Activated T-helper 2 cell treated with anti-CD3 and anti-CD28 coated beads, Interferon-gamma antibody, Interleukin-2, Interleukin-4, amounts not matched to agents 10 μg/mL and 5 μg/mL and 100 μg/mL, durations not matched to agents 14 hours and 24 hours and 36 hours (primary cell): ENCODE measurements around the gene FAM3A. TPM values are rescaled to one million over a fixed set of nuclear protein-coding genes. Genes with fewer than 3 reads are reported as not detected.

Experiments used
- DNase-seq: peaks from one replicate; pipeline ENCODE4 v3.0.0; 2021; ENCODE audit warnings: low spot score
- H3K27ac Mint-ChIP-seq: one replicate; pipeline ENCODE4 v1.8.0; 2021; ENCODE audit warnings: mixed read lengths
- H3K27me3 Mint-ChIP-seq: one replicate; pipeline ENCODE4 v1.8.0; 2021; ENCODE audit warnings: low read depth, mixed read lengths
- H3K36me3 Mint-ChIP-seq: one replicate; pipeline ENCODE4 v1.8.0; 2021; ENCODE audit warnings: low read depth, mixed read lengths
- H3K4me1 Mint-ChIP-seq: one replicate; pipeline ENCODE4 v1.8.0; 2021; ENCODE audit warnings: low read depth, mixed read lengths
- H3K4me3 Mint-ChIP-seq: one replicate; pipeline ENCODE4 v1.8.0; 2021; ENCODE audit warnings: low read depth, mild to moderate bottlenecking, moderate library complexity, mixed read lengths
- H3K9me3 Mint-ChIP-seq: one replicate; pipeline ENCODE4 v1.8.0; 2021; ENCODE audit warnings: mixed read lengths
- intact Hi-C: fragments of 100-400 bp; cut with micrococcal nuclease; formaldehyde crosslinking; loops from one replicate; pipeline ENCODE4 v1.15.1; 2023
- total RNA-seq: library from RNA; stranded (reverse); gene quantifications from 2 replicates; pipeline ENCODE4 v1.2.3, GENCODE V29; 2022

Gene FAM3A
- total RNA-seq, 1 donor from 2014 or later = 39.8 TPM

DNA sequence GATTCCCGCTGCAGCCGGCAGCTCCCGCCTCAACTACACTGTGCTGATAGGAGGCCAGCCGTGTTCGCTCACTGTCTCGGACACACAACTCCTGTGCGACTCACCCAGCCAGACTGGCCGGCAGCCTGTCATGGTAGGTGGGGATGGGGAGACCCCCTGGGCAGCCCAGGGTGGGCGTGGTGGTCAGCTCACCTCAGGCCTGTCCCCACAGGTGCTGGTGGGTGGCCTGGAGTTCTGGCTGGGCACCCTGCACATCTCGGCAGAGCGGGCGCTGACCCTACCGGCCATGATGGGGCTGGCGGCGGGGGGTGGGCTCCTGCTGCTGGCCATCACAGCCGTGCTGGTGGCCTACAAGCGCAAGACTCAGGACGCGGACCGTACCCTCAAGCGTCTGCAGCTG is 48.5 kb downstream of the FAM3A start:
- Mint-ChIP-seq H3K27me3 (no peaks in the 10 kb centered on the region), H3K36me3 (peaks cover 26% of the 10 kb centered on the region), H3K4me1 (no peaks in the 10 kb centered on the region), H3K4me3 (no peak overlapping the region), H3K27ac (no peak overlapping the region), H3K9me3 (no peaks in the 10 kb centered on the region)
- intact Hi-C loops = no loop called here
- DNase-seq = no peak

DNA sequence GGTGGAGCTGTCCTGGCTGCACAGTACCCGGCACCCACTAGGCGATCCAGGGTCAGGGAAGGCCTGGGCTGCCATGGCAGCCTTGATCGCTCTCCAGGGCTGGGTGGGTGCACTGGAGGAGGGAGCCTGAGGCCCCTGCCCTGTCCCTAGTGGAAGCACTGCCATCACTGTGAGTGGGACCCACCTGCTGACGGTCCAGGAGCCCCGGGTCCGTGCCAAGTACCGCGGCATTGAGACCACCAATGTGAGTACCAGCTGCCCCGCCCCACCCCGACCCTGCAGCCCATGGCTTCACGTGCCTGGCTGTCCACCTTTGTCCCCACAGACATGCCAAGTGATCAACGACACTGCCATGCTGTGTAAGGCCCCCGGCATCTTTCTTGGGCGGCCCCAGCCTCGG is 49.1 kb downstream of the FAM3A start:
- H3K4me3 Mint-ChIP-seq = no peak overlapping the region
- H3K27me3 Mint-ChIP-seq = no peaks in the 10 kb centered on the region
- H3K4me1 Mint-ChIP-seq = no peaks in the 10 kb centered on the region
- no peak overlapping the region for H3K27ac Mint-ChIP-seq
- H3K36me3 Mint-ChIP-seq = peaks cover 23% of the 10 kb centered on the region
- no peaks in the 10 kb centered on the region for H3K9me3 Mint-ChIP-seq
- DNase-seq = no peak
- intact Hi-C loops = no loop called here

DNA sequence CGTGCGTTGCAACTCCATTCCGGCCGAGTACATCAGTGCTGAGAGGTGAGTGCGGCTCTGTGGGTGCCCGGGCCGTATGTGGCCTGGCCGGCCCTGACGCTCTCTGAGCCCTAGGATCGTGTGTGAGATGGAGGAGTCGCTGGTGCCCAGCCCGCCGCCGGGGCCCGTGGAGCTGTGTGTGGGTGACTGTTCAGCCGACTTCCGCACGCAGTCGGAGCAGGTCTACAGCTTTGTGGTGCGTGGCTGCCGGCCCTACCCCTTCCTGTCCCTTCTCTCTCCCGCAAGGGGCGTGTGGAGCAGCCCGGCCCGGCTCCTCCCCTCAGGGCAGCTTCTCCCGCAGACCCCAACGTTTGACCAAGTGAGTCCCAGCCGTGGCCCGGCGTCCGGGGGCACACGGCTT is 50.0 kb downstream of the FAM3A start:
- Mint-ChIP-seq H3K27me3 (no peaks in the 10 kb centered on the region), H3K4me1 (no peaks in the 10 kb centered on the region), H3K9me3 (no peaks in the 10 kb centered on the region), H3K4me3 (no peak overlapping the region), H3K27ac (no peak overlapping the region), H3K36me3 (peaks cover 20% of the 10 kb centered on the region)
- intact Hi-C loops = no loop called here
- no peak for DNase-seq

DNA sequence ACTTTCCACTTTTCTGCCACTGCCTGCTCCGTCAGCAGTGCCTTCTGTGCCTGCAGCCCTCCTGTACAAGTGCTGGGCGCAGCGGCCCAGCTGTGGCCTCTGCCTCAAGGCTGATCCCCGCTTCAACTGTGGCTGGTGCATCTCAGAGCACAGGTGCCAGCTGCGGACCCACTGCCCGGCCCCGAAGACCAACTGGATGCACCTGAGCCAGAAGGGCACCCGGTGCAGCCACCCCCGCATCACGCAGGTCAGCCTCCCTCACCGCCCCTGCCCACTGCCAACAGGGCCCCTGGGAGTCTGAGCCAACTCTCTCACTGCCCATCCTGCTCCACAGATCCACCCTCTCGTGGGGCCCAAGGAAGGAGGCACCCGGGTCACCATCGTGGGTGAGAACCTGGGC is 50.4 kb downstream of the FAM3A start:
- Mint-ChIP-seq H3K9me3 (no peaks in the 10 kb centered on the region), H3K27ac (no peak overlapping the region), H3K36me3 (peaks cover 18% of the 10 kb centered on the region), H3K4me1 (no peaks in the 10 kb centered on the region), H3K4me3 (no peak overlapping the region), H3K27me3 (no peaks in the 10 kb centered on the region)
- no peak for DNase-seq
- intact Hi-C loops = no loop called here

DNA sequence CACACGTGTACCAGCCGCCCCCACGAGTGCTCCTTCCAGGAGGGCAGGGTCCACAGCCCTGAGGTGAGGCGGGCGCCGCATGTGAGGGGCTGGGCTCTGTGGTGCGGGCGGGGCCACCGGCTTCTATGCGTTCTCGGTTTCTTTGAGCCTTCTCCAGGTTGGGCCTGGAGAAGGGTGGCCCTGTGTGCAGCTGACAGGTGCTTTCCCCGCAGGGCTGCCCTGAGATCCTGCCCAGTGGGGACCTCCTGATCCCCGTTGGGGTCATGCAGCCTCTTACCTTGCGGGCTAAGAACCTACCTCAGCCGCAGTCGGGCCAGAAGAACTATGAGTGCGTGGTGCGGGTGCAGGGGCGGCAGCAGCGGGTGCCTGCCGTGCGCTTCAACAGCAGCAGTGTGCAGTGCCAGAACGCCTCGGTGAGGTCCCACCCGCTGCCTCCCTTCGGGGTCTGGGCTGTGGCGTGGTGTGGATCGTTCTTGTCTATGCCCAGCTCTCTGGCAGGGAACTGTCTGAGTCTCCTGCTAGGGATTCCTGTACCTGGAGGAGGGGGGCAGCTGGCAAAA is 51.1 kb downstream of the FAM3A start:
- DNase-seq = no peak
- intact Hi-C loops = no loop called here
- no peaks in the 10 kb centered on the region for H3K9me3 Mint-ChIP-seq
- H3K27me3 Mint-ChIP-seq = no peaks in the 10 kb centered on the region
- no peak overlapping the region for H3K27ac Mint-ChIP-seq
- no peak overlapping the region for H3K4me3 Mint-ChIP-seq
- H3K36me3 Mint-ChIP-seq = peaks cover 14% of the 10 kb centered on the region
- H3K4me1 Mint-ChIP-seq = no peaks in the 10 kb centered on the region

DNA sequence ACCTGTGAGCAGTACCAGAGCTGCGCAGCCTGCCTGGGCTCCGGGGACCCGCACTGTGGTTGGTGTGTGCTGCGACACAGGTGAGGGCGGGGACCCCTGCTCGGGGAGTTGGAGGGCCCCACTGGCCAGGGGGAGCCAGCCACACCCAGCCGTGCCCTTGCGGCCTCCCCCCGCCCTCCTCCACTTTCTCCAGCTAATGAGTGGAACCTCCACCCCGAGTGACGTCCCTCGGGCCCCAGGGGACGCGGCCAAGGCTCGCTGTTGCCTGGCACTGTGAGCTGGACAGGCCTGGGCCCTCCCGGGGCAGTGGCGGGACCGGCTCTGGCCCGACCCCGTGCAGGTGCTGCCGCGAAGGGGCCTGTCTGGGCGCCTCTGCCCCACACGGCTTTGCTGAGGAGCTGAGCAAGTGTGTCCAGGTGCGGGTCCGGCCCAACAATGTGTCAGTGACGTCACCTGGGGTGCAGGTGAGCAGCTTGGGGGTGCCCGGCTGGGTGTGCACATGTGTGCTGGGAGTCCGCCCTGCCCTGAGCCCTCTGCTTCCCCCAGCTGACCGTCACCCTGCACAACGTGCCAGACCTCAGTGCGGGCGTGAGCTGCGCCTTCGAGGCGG is 52.3 kb downstream of the FAM3A start:
- Mint-ChIP-seq H3K4me3 (no peak overlapping the region), H3K27me3 (no peaks in the 10 kb centered on the region), H3K27ac (no peak overlapping the region), H3K9me3 (no peaks in the 10 kb centered on the region), H3K36me3 (peaks cover 11% of the 10 kb centered on the region), H3K4me1 (peaks cover 2% of the 10 kb centered on the region)
- no peak for DNase-seq
- intact Hi-C loops = no loop called here

DNA sequence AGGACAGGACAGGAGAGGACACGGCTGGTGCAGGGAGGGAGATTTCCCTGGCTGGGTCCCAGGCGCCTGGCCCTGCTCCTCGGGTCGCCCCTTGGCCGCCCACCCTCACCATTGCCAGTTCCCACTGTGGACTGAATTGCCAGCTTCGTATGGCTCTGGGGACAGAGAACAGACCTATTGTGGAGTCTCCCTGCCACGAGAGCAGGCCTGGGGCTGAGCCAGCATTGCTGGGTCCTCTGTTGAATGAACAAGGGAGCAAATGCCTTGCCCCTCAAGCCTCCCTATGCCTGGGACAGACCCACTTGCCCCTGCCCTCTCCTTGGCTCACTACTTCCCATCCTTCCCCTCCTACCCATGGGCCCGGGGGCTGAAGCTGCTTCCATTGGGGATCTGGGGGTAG is 53.6 kb downstream of the FAM3A start:
- Mint-ChIP-seq H3K9me3 (no peaks in the 10 kb centered on the region), H3K4me3 (no peak overlapping the region), H3K27ac (no peak overlapping the region), H3K36me3 (peaks cover 9% of the 10 kb centered on the region), H3K4me1 (peaks cover 3% of the 10 kb centered on the region), H3K27me3 (no peaks in the 10 kb centered on the region)
- intact Hi-C loops = no loop called here
- no peak for DNase-seq

DNA sequence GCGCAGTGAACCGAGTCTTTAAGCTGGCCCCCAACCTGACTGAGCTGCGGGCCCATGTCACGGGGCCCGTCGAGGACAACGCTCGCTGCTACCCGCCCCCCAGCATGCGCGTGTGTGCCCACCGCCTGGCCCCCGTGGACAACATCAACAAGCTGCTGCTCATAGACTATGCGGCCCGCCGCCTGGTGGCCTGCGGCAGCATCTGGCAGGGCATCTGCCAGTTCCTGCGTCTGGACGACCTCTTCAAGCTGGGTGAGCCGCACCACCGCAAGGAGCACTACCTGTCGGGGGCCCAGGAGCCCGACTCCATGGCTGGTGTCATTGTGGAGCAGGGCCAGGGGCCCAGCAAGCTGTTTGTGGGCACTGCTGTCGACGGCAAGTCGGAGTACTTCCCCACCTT is 55.7 kb downstream of the FAM3A start:
- H3K36me3 Mint-ChIP-seq = peaks cover 9% of the 10 kb centered on the region
- peaks cover 5% of the 10 kb centered on the region for H3K4me1 Mint-ChIP-seq
- H3K27me3 Mint-ChIP-seq = no peaks in the 10 kb centered on the region
- H3K9me3 Mint-ChIP-seq = no peaks in the 10 kb centered on the region
- no peak for DNase-seq
- H3K27ac Mint-ChIP-seq = no peak overlapping the region
- peak overlapping the region; percentile 51 for H3K4me3 Mint-ChIP-seq
- intact Hi-C loops = no loop called here

DNA sequence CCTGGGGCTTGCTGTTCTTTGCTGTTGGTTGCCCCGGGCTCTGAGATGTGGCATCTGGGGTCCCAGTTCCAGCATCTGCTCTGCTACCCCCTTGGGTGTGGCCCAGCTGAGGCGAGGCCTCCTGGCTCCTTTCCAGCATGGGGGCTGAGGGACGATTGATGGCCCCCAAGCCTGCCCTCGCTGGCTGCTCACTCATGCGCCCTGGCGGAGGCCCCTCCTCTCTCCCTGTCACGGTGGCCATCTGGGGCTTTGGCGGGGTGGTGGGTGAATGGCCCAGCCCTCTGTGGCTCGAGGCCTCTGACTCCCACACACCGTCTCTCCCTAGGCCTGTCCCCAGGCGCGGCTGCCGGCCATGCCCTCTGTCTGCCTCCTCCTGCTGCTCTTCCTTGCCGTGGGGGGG is 56.2 kb downstream of the FAM3A start:
- intact Hi-C loops = no loop called here
- H3K36me3 Mint-ChIP-seq = peaks cover 9% of the 10 kb centered on the region
- peak overlapping the region; percentile 51 for H3K4me3 Mint-ChIP-seq
- H3K27ac Mint-ChIP-seq = no peak overlapping the region
- H3K9me3 Mint-ChIP-seq = no peaks in the 10 kb centered on the region
- no peaks in the 10 kb centered on the region for H3K27me3 Mint-ChIP-seq
- no peak for DNase-seq
- H3K4me1 Mint-ChIP-seq = peaks cover 5% of the 10 kb centered on the region

DNA sequence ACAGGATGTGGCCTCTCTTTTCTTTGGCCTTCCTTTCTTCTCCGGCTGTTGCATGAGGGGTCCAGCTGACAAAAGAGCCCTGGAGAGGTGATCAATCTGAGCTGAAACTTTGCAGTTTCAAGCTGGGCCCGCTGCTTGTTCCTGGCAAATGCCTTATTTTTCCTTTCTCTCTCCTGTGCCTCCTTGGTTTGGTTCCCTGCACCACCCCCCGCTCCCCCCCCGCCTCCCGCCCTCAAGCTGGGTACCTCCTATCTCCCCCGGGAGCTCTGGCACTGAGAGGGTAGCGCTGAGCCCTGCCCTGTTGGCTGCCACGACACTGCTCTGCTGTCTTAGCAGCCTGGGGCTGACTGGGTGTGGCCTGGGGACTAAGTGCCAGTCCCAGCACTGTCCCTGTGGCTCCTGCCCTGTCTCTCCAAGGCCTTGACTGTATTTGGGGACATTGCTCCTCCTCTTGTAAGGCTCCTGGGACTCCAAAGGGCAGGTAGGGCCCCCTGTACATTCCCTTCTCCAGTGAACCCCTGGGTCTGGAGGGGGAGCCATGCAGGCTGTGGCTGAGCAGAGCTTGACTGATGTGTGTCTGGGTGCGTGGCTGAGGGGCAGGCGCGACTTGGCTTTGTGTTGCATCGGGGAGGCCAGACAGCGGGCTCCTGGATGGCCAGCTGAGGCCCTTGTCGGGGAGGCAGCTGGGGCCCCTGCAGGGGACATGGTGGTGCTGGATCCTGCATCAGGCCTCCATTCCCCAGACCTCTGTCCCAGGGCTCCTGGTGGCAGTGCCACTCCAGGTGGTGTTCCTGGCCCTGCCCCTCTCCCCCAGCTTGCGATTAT is 56.9 kb downstream of the FAM3A start:
- no peak for DNase-seq
- Mint-ChIP-seq H3K4me3 (peak overlapping the region; percentile 83), H3K27ac (peak overlapping the region; percentile 62), H3K9me3 (no peaks in the 10 kb centered on the region), H3K36me3 (peaks cover 14% of the 10 kb centered on the region), H3K27me3 (no peaks in the 10 kb centered on the region), H3K4me1 (peaks cover 5% of the 10 kb centered on the region)
- intact Hi-C loops = no loop called here

DNA sequence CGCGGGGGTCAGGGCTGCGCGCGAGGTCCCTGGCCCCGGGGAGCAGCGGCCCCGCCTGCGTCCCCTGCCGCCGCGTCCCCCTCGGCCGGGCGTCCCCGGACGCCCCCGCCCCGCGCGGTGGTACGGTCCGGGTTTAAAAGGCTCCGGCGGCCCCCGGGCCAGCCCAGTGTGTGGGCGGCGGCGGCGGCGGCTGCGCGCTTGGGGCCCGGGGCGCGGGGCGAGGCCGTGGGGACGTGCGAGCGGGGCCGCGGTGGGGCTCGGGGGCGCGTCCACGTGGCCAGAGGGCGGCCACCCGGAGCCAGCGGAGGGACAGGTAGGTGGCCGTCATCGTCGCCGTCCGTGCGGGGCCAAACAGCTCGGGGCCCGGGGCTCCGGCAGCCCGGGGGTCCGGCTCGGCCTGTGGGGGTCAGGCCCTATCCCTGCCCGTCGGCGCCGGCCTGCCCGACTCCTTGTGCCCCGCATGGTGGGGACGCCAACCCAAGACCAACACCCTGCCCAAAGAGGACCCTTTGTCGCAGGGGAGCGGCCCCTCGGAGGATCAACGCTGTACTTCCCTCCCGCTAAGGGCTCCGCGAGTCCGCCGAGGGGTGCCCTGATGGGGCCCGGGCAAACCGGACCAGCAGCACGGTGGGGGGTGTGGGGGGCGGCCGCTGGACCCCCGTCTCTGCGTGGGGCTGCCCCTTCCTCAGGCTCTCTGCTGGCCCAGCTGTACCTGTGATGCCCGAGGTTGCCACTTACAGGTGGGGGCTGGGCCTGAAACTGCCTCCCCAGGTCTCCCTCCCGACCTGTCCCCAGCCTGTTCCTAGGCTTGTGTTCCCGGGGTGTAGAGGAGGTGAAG is 57.7 kb downstream of the FAM3A start, which contains the start of gene PLXNA3:
Gene PLXNA3, plus strand, starts transcription at position 166 of the 838 bp plus-strand sequence. CDS start 1,903 bp downstream, outside the sequence.
- peak within 1 kb of the TSS; percentile 98 for H3K4me3 Mint-ChIP-seq
- intact Hi-C loops = no loop called here
- H3K4me1 Mint-ChIP-seq = peaks cover 5% of the 10 kb centered on the region
- no peaks in the 10 kb centered on the region for H3K27me3 Mint-ChIP-seq
- H3K36me3 Mint-ChIP-seq = peaks cover 15% of the 10 kb centered on the region
- peak; percentile 37 for DNase-seq
- no peaks in the 10 kb centered on the region for H3K9me3 Mint-ChIP-seq
- H3K27ac Mint-ChIP-seq = peak within 1 kb of the TSS; percentile 97

DNA sequence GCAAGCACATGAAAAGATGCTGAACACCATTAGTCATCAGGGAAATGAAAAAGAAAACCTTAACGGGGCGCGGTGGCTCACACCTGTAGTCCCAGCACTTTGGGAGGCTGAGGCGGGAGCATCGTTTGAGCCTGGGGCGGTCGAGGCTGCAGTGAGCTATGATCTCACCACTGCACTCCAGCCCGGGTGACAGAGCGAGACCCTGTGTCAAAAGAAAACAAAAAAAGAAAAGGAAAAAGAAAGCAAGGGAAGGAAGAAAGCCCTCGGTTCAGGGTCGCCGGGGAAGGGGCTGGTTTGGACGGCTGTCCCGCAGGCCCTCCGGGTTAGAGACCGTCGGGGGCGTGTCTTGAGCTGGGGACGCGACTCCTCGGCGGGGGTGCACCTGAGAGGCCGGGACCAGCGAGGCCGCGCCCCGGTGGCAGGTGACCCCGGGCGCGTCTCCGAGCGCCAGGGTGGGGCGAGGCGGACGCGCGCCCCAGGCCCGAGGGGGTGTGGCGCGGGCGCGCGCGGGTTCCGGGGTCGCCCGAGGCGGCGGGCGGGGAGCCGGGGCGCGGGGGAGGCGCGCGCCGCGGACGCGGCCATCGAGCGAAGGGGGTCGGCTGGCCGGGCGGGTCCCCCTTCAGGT is 58.4 kb downstream of the FAM3A start:
- H3K27me3 Mint-ChIP-seq = no peaks in the 10 kb centered on the region
- peaks cover 5% of the 10 kb centered on the region for H3K4me1 Mint-ChIP-seq
- peak overlapping the region; percentile 97 for H3K27ac Mint-ChIP-seq
- intact Hi-C loops = no loop called here
- peaks cover 16% of the 10 kb centered on the region for H3K36me3 Mint-ChIP-seq
- DNase-seq = peak; percentile 33
- peak overlapping the region; percentile 98 for H3K4me3 Mint-ChIP-seq
- H3K9me3 Mint-ChIP-seq = no peaks in the 10 kb centered on the region
